Neural cell (in vitro differentiated cells): Measurements from ENCODE around the gene MCM3AP.

Source experiments
- EP300 ChIP-seq: fragments of 450-650 bp; conservative IDR thresholded peaks from 2 replicates; pipeline ENCODE4 v1.6.1; 2014; ENCODE audit warnings: antibody characterized with exemption, mild to moderate bottlenecking, moderate library complexity; ENCODE audit not compliant: poor library complexity, severe bottlenecking
- EZH2 ChIP-seq: fragments of 200-600, 300-800 bp; shearing (Covaris generic), sonication (generic); IDR thresholded peaks from 2 replicates; pipeline ENCODE4 v1.6.1; 2014; ENCODE audit warnings: antibody characterized with exemption, low read length, borderline replicate concordance, mild to moderate bottlenecking; ENCODE audit not compliant: insufficient read depth, poor library complexity, severe bottlenecking
- MXI1 ChIP-seq: fragments of 450-650 bp; conservative IDR thresholded peaks from 2 replicates; pipeline ENCODE4 v1.6.1; 2014; ENCODE audit warnings: antibody characterized with exemption, mild to moderate bottlenecking; ENCODE audit not compliant: poor library complexity, severe bottlenecking
- POLR2AphosphoS5 ChIP-seq: IDR thresholded peaks from 2 replicates; pipeline ENCODE4 v1.6.1; 2012
- RAD21 ChIP-seq: fragments of 450-650 bp; conservative IDR thresholded peaks from 2 replicates; pipeline ENCODE4 v1.6.1; 2014; ENCODE audit warnings: antibody characterized with exemption, mild to moderate bottlenecking, moderate library complexity
- SMC3 ChIP-seq: fragments of 450-650 bp; conservative IDR thresholded peaks from 2 replicates; pipeline ENCODE4 v1.6.1; 2014; ENCODE audit warnings: antibody characterized with exemption, mild to moderate bottlenecking, moderate library complexity; ENCODE audit not compliant: poor library complexity
- TAF1 ChIP-seq: IDR thresholded peaks from 2 replicates; pipeline ENCODE4 v1.6.1; 2012; ENCODE audit warnings: low read depth
- TF ChIP-seq, protein P1 (sequence below): IDR thresholded peaks from 2 replicates; pipeline ENCODE4 v1.6.1; 2012; ENCODE audit warnings: borderline replicate concordance
- TF ChIP-seq, protein P2 (sequence below): fragments of 450-650 bp; IDR thresholded peaks from 2 replicates; pipeline ENCODE4 v1.5.1; 2014; ENCODE audit warnings: antibody characterized with exemption, mild to moderate bottlenecking, moderate library complexity; ENCODE audit not compliant: poor library complexity, severe bottlenecking

DNA sequence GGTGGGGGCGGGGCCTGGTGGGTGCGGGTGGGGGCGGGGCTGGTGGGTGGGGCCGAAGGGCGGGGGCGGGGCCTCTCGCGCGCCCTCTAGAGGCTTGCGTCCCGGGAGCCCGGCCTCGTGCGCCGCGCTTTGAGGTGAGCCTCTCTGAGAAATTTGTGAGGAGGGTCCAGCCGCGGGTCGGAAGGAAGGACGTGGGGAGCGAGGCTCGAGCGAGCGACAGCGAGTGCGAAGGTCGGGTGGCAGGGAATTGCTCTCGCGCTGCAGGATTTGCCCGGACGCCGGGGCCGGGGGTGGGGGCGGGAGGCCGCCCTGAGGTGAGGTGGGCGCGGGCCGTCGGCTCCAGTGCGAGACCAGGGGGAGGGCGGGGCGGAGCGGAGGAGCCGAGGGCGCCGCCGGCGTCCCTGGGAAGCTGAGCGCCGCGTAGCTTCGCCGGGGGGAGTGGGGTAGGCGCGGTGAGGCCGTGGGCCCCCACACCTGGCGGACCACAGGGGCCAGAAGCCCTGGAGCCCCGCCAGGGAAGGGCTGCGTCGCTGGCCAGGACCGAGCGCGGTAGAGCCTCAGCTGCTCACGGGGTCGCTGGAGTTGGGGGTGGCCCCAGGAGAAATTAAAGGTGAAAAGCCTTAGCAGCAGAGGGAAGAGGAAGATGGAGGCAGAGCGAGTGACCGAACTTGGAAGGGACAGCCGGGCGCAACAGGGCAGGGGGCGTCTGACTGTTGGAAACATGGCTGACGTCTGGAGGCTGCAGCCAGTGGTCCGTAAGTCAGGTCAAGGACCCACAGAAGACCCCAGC lies 56.1 kb downstream of the MCM3AP start:
- TF ChIP-seq POLR2AphosphoS5 (peak; percentile 49), MXI1 (peak; percentile 49), EZH2 (no peak), EP300 (no peak), TAF1 (peak; percentile 14), RAD21 (no peak), SMC3 (no peak)
- TF ChIP-seq, protein P1, sequence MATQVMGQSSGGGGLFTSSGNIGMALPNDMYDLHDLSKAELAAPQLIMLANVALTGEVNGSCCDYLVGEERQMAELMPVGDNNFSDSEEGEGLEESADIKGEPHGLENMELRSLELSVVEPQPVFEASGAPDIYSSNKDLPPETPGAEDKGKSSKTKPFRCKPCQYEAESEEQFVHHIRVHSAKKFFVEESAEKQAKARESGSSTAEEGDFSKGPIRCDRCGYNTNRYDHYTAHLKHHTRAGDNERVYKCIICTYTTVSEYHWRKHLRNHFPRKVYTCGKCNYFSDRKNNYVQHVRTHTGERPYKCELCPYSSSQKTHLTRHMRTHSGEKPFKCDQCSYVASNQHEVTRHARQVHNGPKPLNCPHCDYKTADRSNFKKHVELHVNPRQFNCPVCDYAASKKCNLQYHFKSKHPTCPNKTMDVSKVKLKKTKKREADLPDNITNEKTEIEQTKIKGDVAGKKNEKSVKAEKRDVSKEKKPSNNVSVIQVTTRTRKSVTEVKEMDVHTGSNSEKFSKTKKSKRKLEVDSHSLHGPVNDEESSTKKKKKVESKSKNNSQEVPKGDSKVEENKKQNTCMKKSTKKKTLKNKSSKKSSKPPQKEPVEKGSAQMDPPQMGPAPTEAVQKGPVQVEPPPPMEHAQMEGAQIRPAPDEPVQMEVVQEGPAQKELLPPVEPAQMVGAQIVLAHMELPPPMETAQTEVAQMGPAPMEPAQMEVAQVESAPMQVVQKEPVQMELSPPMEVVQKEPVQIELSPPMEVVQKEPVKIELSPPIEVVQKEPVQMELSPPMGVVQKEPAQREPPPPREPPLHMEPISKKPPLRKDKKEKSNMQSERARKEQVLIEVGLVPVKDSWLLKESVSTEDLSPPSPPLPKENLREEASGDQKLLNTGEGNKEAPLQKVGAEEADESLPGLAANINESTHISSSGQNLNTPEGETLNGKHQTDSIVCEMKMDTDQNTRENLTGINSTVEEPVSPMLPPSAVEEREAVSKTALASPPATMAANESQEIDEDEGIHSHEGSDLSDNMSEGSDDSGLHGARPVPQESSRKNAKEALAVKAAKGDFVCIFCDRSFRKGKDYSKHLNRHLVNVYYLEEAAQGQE = no peak
- TF ChIP-seq, protein P2, sequence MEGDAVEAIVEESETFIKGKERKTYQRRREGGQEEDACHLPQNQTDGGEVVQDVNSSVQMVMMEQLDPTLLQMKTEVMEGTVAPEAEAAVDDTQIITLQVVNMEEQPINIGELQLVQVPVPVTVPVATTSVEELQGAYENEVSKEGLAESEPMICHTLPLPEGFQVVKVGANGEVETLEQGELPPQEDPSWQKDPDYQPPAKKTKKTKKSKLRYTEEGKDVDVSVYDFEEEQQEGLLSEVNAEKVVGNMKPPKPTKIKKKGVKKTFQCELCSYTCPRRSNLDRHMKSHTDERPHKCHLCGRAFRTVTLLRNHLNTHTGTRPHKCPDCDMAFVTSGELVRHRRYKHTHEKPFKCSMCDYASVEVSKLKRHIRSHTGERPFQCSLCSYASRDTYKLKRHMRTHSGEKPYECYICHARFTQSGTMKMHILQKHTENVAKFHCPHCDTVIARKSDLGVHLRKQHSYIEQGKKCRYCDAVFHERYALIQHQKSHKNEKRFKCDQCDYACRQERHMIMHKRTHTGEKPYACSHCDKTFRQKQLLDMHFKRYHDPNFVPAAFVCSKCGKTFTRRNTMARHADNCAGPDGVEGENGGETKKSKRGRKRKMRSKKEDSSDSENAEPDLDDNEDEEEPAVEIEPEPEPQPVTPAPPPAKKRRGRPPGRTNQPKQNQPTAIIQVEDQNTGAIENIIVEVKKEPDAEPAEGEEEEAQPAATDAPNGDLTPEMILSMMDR = peak; percentile 59
